Chondrocyte (in vitro differentiated cells): ENCODE results near the gene RPS6KA3. TPM values are rescaled to one million over a fixed set of nuclear protein-coding genes. Genes with fewer than 3 reads are reported as not detected.

ENCODE experiments used
- DNase-seq: peaks from one replicate; pipeline ENCODE4 v3.0.0; 2021; ENCODE audit warnings: mixed read lengths, low spot score
- H3K27ac Mint-ChIP-seq: one replicate; pipeline ENCODE4 v1.8.0; 2021; ENCODE audit warnings: mild to moderate bottlenecking, moderate library complexity, mixed read lengths; ENCODE audit not compliant: unreplicated experiment
- H3K27me3 Mint-ChIP-seq: 2 replicates; pipeline ENCODE4 v1.8.0; 2021; ENCODE audit warnings: low read depth, mixed read lengths
- H3K36me3 Mint-ChIP-seq: 2 replicates; pipeline ENCODE4 v1.8.0; 2021; ENCODE audit warnings: low read depth, mixed read lengths
- H3K4me1 Mint-ChIP-seq: 2 replicates; pipeline ENCODE4 v1.8.0; 2021; ENCODE audit warnings: low read depth, mild to moderate bottlenecking, mixed read lengths
- H3K4me3 Mint-ChIP-seq: one replicate; pipeline ENCODE4 v1.8.0; 2021; ENCODE audit warnings: mild to moderate bottlenecking, moderate library complexity, mixed read lengths; ENCODE audit not compliant: unreplicated experiment
- H3K9me3 Mint-ChIP-seq: 2 replicates; pipeline ENCODE4 v1.8.0; 2021; ENCODE audit warnings: low read depth, mixed read lengths
- total RNA-seq: library from RNA; stranded (reverse); gene quantifications from 3 replicates; pipeline ENCODE4 v1.2.1, GENCODE V29; 2021
- TF ChIP-seq, protein P1 (sequence below): fragments of 200-600 bp; sonication (generic); IDR thresholded peaks from 2 replicates; pipeline ENCODE4 v1.5.0; 2021; ENCODE audit warnings: antibody characterized with exemption, mild to moderate bottlenecking, moderate library complexity

Gene RPS6KA3
- total RNA-seq, 1 donor from 2014 or later, result 18.4 TPM

DNA sequence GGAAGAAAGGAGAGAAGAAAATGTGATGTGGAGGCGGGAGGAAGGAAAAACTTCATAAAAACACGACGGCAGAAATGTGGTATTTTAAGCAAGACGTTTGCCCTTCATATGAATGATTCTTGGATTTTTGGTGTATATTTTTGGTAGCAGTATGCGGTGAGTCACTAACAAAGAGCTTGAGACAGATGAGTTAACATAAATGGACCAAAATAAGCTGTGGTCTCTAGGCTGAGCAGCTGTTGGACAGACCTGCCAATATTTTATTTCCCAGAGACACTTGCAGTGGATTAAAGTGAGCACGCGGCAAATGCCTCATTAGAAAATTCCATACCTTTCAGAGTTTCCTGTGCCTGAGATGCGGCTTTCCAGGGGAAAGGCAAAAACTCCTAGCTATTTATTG lies 43.1 kb upstream of the RPS6KA3 start:
- TF ChIP-seq, protein P1, sequence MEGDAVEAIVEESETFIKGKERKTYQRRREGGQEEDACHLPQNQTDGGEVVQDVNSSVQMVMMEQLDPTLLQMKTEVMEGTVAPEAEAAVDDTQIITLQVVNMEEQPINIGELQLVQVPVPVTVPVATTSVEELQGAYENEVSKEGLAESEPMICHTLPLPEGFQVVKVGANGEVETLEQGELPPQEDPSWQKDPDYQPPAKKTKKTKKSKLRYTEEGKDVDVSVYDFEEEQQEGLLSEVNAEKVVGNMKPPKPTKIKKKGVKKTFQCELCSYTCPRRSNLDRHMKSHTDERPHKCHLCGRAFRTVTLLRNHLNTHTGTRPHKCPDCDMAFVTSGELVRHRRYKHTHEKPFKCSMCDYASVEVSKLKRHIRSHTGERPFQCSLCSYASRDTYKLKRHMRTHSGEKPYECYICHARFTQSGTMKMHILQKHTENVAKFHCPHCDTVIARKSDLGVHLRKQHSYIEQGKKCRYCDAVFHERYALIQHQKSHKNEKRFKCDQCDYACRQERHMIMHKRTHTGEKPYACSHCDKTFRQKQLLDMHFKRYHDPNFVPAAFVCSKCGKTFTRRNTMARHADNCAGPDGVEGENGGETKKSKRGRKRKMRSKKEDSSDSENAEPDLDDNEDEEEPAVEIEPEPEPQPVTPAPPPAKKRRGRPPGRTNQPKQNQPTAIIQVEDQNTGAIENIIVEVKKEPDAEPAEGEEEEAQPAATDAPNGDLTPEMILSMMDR, result no peak
- H3K4me3 Mint-ChIP-seq, result no peak overlapping the region
- DNase-seq, result no peak
- H3K4me1 Mint-ChIP-seq, result peaks cover 15% of the 10 kb centered on the region
- peaks cover 4% of the 10 kb centered on the region for H3K9me3 Mint-ChIP-seq
- H3K36me3 Mint-ChIP-seq, result no peaks in the 10 kb centered on the region
- H3K27me3 Mint-ChIP-seq, result no peaks in the 10 kb centered on the region
- H3K27ac Mint-ChIP-seq, result peak overlapping the region; percentile 17

GRCh38 chrX:20306668-20307067 lies 40.0 kb upstream of the RPS6KA3 start:
- DNase-seq, result no peak
- TF ChIP-seq, protein P1, result no peak
- Mint-ChIP-seq H3K27me3 (no peaks in the 10 kb centered on the region), H3K9me3 (peaks cover 4% of the 10 kb centered on the region), H3K4me3 (no peak overlapping the region), H3K36me3 (no peaks in the 10 kb centered on the region), H3K4me1 (peaks cover 15% of the 10 kb centered on the region), H3K27ac (no peak overlapping the region)

DNA sequence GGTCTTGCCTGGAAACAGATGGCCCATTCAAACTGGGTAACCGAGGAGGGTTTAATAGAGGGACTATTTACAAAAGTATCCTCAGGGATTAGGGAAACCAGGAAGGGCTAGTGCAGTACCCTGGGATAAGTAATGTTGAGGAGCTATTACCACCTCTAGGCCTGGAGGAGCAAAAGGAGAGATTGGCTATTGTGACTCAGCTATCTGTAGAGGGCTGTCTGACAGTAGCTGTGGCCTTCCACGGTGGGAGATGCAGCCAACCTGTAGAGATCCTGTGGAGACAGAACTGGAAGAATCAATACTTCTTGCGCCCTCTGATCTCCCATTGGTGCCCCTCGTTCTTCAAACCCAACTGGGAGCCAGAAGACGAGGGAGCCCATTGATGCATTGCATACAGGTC lies 34.1 kb upstream of the RPS6KA3 start:
- Mint-ChIP-seq H3K27me3 (peaks cover 5% of the 10 kb centered on the region), H3K4me1 (no peaks in the 10 kb centered on the region), H3K4me3 (no peak overlapping the region), H3K27ac (no peak overlapping the region), H3K9me3 (no peaks in the 10 kb centered on the region), H3K36me3 (no peaks in the 10 kb centered on the region)
- DNase-seq, result no peak
- TF ChIP-seq, protein P1, result no peak

DNA sequence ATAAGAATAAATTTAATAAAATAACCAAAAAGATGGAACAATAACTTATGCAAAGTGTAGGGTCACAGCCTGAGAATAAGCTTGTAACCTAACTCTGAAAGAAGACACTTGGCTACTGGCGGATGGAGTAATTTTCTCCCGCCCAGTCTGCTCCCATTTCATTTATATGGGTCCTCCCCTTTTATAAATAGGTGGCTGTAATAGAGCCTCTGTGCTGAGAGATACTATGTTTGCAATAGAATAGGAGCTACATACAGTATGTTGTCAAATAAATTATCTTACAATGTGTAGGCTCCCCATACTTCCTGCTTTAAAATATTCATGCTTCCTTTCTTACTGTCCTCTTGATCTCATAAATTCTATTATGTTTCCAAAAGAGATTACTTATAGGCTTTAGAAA lies 28.2 kb upstream of the RPS6KA3 start:
- Mint-ChIP-seq H3K4me1 (no peaks in the 10 kb centered on the region), H3K4me3 (no peak overlapping the region), H3K36me3 (no peaks in the 10 kb centered on the region), H3K9me3 (peaks cover 2% of the 10 kb centered on the region), H3K27ac (no peak overlapping the region), H3K27me3 (peaks cover 5% of the 10 kb centered on the region)
- TF ChIP-seq, protein P1, result no peak
- DNase-seq, result no peak

- Mint-ChIP-seq H3K9me3 (peaks cover 2% of the 10 kb centered on the region), H3K36me3 (no peaks in the 10 kb centered on the region), H3K4me3 (no peak overlapping the region), H3K27ac (no peak overlapping the region), H3K4me1 (no peaks in the 10 kb centered on the region), H3K27me3 (peaks cover 5% of the 10 kb centered on the region)
- TF ChIP-seq, protein P1, result no peak
- no peak for DNase-seq
These were observed 27.6 kb upstream of the RPS6KA3 start for GRCh38 chrX:20294284-20294683.
